GM21526 (cell line): Measurements from ENCODE around the gene KIAA0825.
"Not testable (repeated sequence)": the region's sequence is repeated elsewhere in the genome, so short reads cannot be mapped to it uniquely, and the experiment has no call there.

Source experiments
- ATAC-seq: cut with Tn5 transposase; IDR thresholded peaks from one replicate; pipeline ENCODE4 v1.9.1; 2021; ENCODE audit warnings: moderate library complexity; ENCODE audit not compliant: unreplicated experiment, low FRiP score

The KIAA0825 gene

GRCh38 chr5:94388773-94389514 lies 229.5 kb downstream of the KIAA0825 start:
- ATAC-seq, result no peak

GRCh38 chr5:94385767-94386166 lies 232.6 kb downstream of the KIAA0825 start:
- ATAC-seq, result no peak

- no peak for ATAC-seq
These were observed 240.3 kb downstream of the KIAA0825 start for GRCh38 chr5:94378062-94378461.

- ATAC-seq, result no peak
These were observed 241.6 kb downstream of the KIAA0825 start for GRCh38 chr5:94376672-94377345.

- ATAC-seq, result no peak
These were observed 242.6 kb downstream of the KIAA0825 start for GRCh38 chr5:94375801-94376200.

- ATAC-seq, result no peak
These were observed 244.1 kb downstream of the KIAA0825 start for GRCh38 chr5:94374336-94374735.

- no peak for ATAC-seq
These were observed 250.5 kb downstream of the KIAA0825 start for GRCh38 chr5:94367900-94368299.

- ATAC-seq, result no peak
These were observed 251.6 kb downstream of the KIAA0825 start for GRCh38 chr5:94366811-94367210.

GRCh38 chr5:94362857-94363256 lies 255.5 kb downstream of the KIAA0825 start:
- ATAC-seq, result no peak

- no peak for ATAC-seq
These were observed 256.3 kb downstream of the KIAA0825 start for GRCh38 chr5:94361832-94362796.

GRCh38 chr5:94361161-94361560 lies 257.2 kb downstream of the KIAA0825 start:
- ATAC-seq, result no peak

- no peak for ATAC-seq
These were observed 257.8 kb downstream of the KIAA0825 start for GRCh38 chr5:94360382-94361130.

- no peak for ATAC-seq
These were observed 258.5 kb downstream of the KIAA0825 start for GRCh38 chr5:94359880-94360279.

GRCh38 chr5:94355811-94356210 lies 262.6 kb downstream of the KIAA0825 start:
- ATAC-seq, result no peak

- ATAC-seq, result not testable (repeated sequence)
These were observed 263.4 kb downstream of the KIAA0825 start for GRCh38 chr5:94354837-94355485.

GRCh38 chr5:94353605-94354004 lies 264.8 kb downstream of the KIAA0825 start:
- no peak for ATAC-seq

- ATAC-seq, result no peak
These were observed 271.3 kb downstream of the KIAA0825 start for GRCh38 chr5:94347130-94347529.

- ATAC-seq, result no peak
These were observed 273.1 kb downstream of the KIAA0825 start for GRCh38 chr5:94345257-94345656.

GRCh38 chr5:94337617-94338016 lies 280.8 kb downstream of the KIAA0825 start:
- ATAC-seq, result no peak

GRCh38 chr5:94335936-94336335 lies 282.5 kb downstream of the KIAA0825 start:
- no peak for ATAC-seq
